ENCODE measurements around the gene MAD2L2. TPM values are rescaled to one million over a fixed set of nuclear protein-coding genes. Genes with fewer than 3 reads are reported as not detected.
A peak's percentile ranks its signal among the peaks of the same experiment; 100 is the strongest.

Gene MAD2L2
- total RNA-seq, 1 experiment from 2014 or later, result 283 TPM

DNA sequence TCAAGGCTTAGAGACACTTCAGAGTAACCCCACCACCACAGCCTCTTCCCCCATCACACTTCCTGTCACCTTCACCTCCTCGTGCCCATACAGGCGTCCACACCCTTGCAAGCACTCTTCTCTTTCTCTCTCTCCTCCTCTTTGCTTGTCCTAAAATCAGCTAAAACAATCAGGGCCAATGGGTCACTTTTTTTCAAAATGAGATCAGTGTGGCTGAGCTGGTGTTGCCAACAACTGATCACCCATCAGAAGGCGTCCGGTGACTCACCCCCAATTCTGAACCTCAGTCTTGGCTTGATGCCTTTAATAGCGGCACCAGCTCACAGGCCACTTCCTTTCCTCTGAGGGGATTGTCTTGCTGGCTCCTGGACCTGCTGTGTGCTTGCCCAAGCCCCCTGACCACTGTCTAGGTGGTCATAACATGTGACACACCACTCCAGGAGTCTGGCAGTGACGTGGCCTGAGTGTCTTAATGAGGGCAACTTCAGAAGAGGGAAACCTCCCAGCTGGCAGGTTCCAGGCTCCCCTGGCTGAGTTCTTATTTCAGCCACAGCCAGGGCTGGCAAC, 12.2 kb upstream of the MAD2L2 start:
- H3K4me2 ChIP-seq (ENCODE audit: insufficient read depth, insufficient read length, low read length), result peak overlapping the region; percentile 61
- no peak overlapping the region for H4K5ac ChIP-seq (ENCODE audit: insufficient read length, low read depth, low read length)
- peaks cover 7% of the 10 kb centered on the region; the same call in 1 of the 2 replicates for H3K4me1 ChIP-seq (ENCODE audit: insufficient read depth, low read length)
- H3K79me1 ChIP-seq (ENCODE audit: insufficient read depth, low read depth, low read length, poor library complexity, severe bottlenecking), result no peaks in the 10 kb centered on the region
- TF ChIP-seq, protein P1, sequence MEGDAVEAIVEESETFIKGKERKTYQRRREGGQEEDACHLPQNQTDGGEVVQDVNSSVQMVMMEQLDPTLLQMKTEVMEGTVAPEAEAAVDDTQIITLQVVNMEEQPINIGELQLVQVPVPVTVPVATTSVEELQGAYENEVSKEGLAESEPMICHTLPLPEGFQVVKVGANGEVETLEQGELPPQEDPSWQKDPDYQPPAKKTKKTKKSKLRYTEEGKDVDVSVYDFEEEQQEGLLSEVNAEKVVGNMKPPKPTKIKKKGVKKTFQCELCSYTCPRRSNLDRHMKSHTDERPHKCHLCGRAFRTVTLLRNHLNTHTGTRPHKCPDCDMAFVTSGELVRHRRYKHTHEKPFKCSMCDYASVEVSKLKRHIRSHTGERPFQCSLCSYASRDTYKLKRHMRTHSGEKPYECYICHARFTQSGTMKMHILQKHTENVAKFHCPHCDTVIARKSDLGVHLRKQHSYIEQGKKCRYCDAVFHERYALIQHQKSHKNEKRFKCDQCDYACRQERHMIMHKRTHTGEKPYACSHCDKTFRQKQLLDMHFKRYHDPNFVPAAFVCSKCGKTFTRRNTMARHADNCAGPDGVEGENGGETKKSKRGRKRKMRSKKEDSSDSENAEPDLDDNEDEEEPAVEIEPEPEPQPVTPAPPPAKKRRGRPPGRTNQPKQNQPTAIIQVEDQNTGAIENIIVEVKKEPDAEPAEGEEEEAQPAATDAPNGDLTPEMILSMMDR (conservative IDR thresholded peaks at IDR 0.05), result no peak
- H3K27ac Mint-ChIP-seq, result peak overlapping the region in 1 of 3 experiments; percentile 95; a peak in 1 of 7 replicates
- H3K36me3 Mint-ChIP-seq (ENCODE audit: insufficient read depth in 1 of 3, low read depth in 3 of 3), result peaks cover under 1 to 10% (median 2%) of the 10 kb centered on the region in 3 experiments; a peak in 5 of 7 replicates
- no peak overlapping the region for H3K9ac ChIP-seq (ENCODE audit: extremely low read depth, insufficient read length, low read length)
- no peaks in the 10 kb centered on the region for H4K20me1 ChIP-seq (ENCODE audit: control insufficient read depth, insufficient read depth, insufficient read length)
- DNase-seq, result no peak
- no peak overlapping the region for H2AFZ ChIP-seq (ENCODE audit: low read length)
- no peaks in the 10 kb centered on the region for H3K9me3 ChIP-seq (ENCODE audit: control insufficient read depth, low read depth, low read length)
- H3K79me2 ChIP-seq (ENCODE audit: insufficient read depth, low read length), result peaks cover 13% of the 10 kb centered on the region; the same call in 1 of the 2 replicates
- peaks cover 20% of the 10 kb centered on the region for H3K23me2 ChIP-seq (ENCODE audit: insufficient read length, low read depth, low read length, poor library complexity, severe bottlenecking)
- no peak overlapping the region for H2BK120ac ChIP-seq (ENCODE audit: low read depth, low read length, poor library complexity, severe bottlenecking)
- no peak overlapping the region for H3K56ac ChIP-seq (ENCODE audit: insufficient read length, low read depth, low read length)
- H3K9me3 Mint-ChIP-seq, result no peaks in the 10 kb centered on the region
- H2BK20ac ChIP-seq (ENCODE audit: low read depth, low read length, poor library complexity, severe bottlenecking), result no peak overlapping the region
- no peak overlapping the region for H2AK5ac ChIP-seq (ENCODE audit: insufficient read length, low read length)
- no CpG with 5 or more reads among the region's 6 CpGs for whole genome bisulfite sequencing (ENCODE audit: extremely low coverage, insufficient read length, low lambda C conversion rate)
- H3K23ac ChIP-seq (ENCODE audit: insufficient read length, low read depth, low read length), result no peak overlapping the region
- H2BK12ac ChIP-seq (ENCODE audit: insufficient read length, low read depth, low read length), result no peak overlapping the region
- H3K4me3 Mint-ChIP-seq, result peak overlapping the region; percentile 94
- no peak overlapping the region for H3K14ac ChIP-seq (ENCODE audit: insufficient read depth, low read length)
- no peak overlapping the region for H3T11ph ChIP-seq (ENCODE audit: low read length)
- H4K8ac ChIP-seq (replicated peaks; ENCODE audit: insufficient read length, low read depth, low read length), result no peak overlapping the region
- peaks cover 47 to 65% of the 10 kb centered on the region in 2 experiments for H3K4me1 Mint-ChIP-seq
- H3K27ac ChIP-seq (ENCODE audit: insufficient read length, low read depth, low read length), result no peak overlapping the region
- H3K18ac ChIP-seq (ENCODE audit: insufficient read length, low read depth, low read length), result no peak overlapping the region
- H3K27me3 Mint-ChIP-seq (ENCODE audit: low read depth), result peaks cover 10% of the 10 kb centered on the region
- no peak overlapping the region for H2BK5ac ChIP-seq (ENCODE audit: insufficient read length, low read length)
- H3K27me3 ChIP-seq (ENCODE audit: insufficient read depth, low read length), result no peaks in the 10 kb centered on the region; the same call in 1 of the 2 replicates
- no peak overlapping the region for H3K4ac ChIP-seq (ENCODE audit: low read depth, low read length)
- no peak overlapping the region for H2BK15ac ChIP-seq (ENCODE audit: low read depth, low read length)
- H4K91ac ChIP-seq (ENCODE audit: insufficient read length, low read depth, low read length), result no peak overlapping the region

Measured in H9 (cell line).